ENCODE results near the gene MON1B. TPM values are rescaled to one million over a fixed set of nuclear protein-coding genes. Genes with fewer than 3 reads are reported as not detected.
"Not testable (repeated sequence)": the region's sequence is repeated elsewhere in the genome, so short reads cannot be mapped to it uniquely, and the experiment has no call there.

Gene MON1B
- total and polyA plus RNA-seq, 2 of the 8 experiments (the other 6 are each of a cell fraction or from before 2014, with no cell fraction given): 20.0 to 45.9 TPM

- TF ChIP-seq TAF7 (optimal IDR thresholded peaks at IDR 0.05; ENCODE audit: borderline replicate concordance, low read depth, low read length) (no peak), CREB1 (IDR thresholded peaks at IDR 0.05) (no peak), BCL11A (IDR thresholded peaks at IDR 0.05; ENCODE audit: low read depth in 2 of 2, low read length in 2 of 2) (no peak)
Measured at GRCh38 chr16:77165006-77165405, 26.0 kb upstream of the MON1B start (continued).

GRCh38 chr16:77165536-77166236, 25.3 kb upstream of the MON1B start:
- H3K56ac ChIP-seq (replicated peaks; ENCODE audit: insufficient read length, low read depth, low read length); DNase-seq (ENCODE audit: low read depth in 1 of 2, low spot score in 2 of 2); H2BK15ac ChIP-seq (ENCODE audit: low read length); H2AFZ ChIP-seq (ENCODE audit: low read length); H4K8ac ChIP-seq (ENCODE audit: extremely low read depth, insufficient read depth, low read length); H3K9ac ChIP-seq (replicated peaks in 1 of 4; ENCODE audit: extremely low read depth in 1 of 4, low read depth in 3 of 4, low read length in 3 of 4); H2BK120ac ChIP-seq (replicated peaks; ENCODE audit: low read depth, low read length); H3K14ac ChIP-seq (ENCODE audit: insufficient read length); POLR2A ChIA-PET (ENCODE audit: partially characterized antibody); FAIRE-seq; H4K91ac ChIP-seq (replicated peaks; ENCODE audit: insufficient read length, low read length); H2BK20ac ChIP-seq (ENCODE audit: low read length); H4K5ac ChIP-seq (ENCODE audit: insufficient read length, low read depth, low read length); H2AK5ac ChIP-seq (ENCODE audit: low read depth, low read length); H3K4me1 ChIP-seq (replicated peaks in 1 of 4; ENCODE audit: control insufficient read depth in 3 of 4, insufficient read depth in 4 of 4, low read length in 3 of 4); H2BK12ac ChIP-seq (ENCODE audit: low read depth, low read length); H3K27ac ChIP-seq (ENCODE audit: low read depth, low read length); H3K4ac ChIP-seq (replicated peaks; ENCODE audit: insufficient read length, low read depth, low read length); H3K4me3 ChIP-seq (ENCODE audit: extremely low read depth in 1 of 4, insufficient read depth in 2 of 4, low read depth in 3 of 4, low read length in 4 of 4); H3K23me2 ChIP-seq (ENCODE audit: low read depth, low read length); H3K79me1 ChIP-seq (ENCODE audit: low read depth, low read length); H3K23ac ChIP-seq (ENCODE audit: insufficient read length); H3K4me2 ChIP-seq (ENCODE audit: insufficient read depth in 1 of 2, low read depth in 2 of 2, low read length in 2 of 2); H3K27me3 ChIP-seq (replicated peaks in 1 of 4; ENCODE audit: control insufficient read depth in 3 of 4, extremely low read depth in 1 of 4, insufficient read depth in 3 of 4, low read length in 3 of 4); H3K9me3 ChIP-seq (ENCODE audit: insufficient read depth in 2 of 2, low read depth in 1 of 2, low read length in 1 of 2); H3K79me2 ChIP-seq (ENCODE audit: control insufficient read depth in 1 of 2, insufficient read depth in 2 of 2, low read length in 2 of 2); H4K20me1 ChIP-seq (replicated peaks in 1 of 2; ENCODE audit: control insufficient read depth in 1 of 2, insufficient read depth in 2 of 2, low read length in 2 of 2); H3K18ac ChIP-seq (ENCODE audit: extremely low read depth, low read length); H2BK5ac ChIP-seq (ENCODE audit: low read depth, low read length); H3K36me3 ChIP-seq (ENCODE audit: control insufficient read depth in 2 of 4, insufficient read depth in 4 of 4, low read length in 3 of 4): not testable (repeated sequence)
- 94% methylated on average over 9 of the region's 9 CpGs; no CpG with 5 or more reads in 1 of the 2 experiments for WGBS, 2 experiments (ENCODE audit: extremely low coverage in 1 of 2, insufficient coverage in 1 of 2, insufficient read length in 1 of 2, insufficient replicate concordance in 2 of 2, low coverage in 1 of 2, low lambda C conversion rate in 2 of 2, missing lambda C conversion rate in 1 of 2)
- CTCF ChIA-PET (ENCODE audit: partially characterized antibody): interaction anchor here (1.6 to 1.7 kb wide), 2 partner anchors 13 to 119 kb away, joined by 3 read pairs; no protein-coding TSS in a partner anchor
